Colonic mucosa (tissue), 4 donors: Measurements from ENCODE around the gene CLPTM1L. TPM values are rescaled to one million over a fixed set of nuclear protein-coding genes. Genes with fewer than 3 reads are reported as not detected.

Source experiments
- DNase-seq: peaks from one replicate; pipeline ENCODE4 v3.0.0-alpha.2; 2020
- H3K27ac ChIP-seq: fragments of 200-600 bp; one replicate; pipeline ENCODE4 v1.8.0; 2021
- H3K27me3 ChIP-seq: fragments of 200-600 bp; one replicate; pipeline ENCODE4 v1.8.0; 2021
- H3K36me3 ChIP-seq: fragments of 200-600 bp; one replicate; pipeline ENCODE4 v1.8.0; 2021
- H3K4me1 ChIP-seq: fragments of 200-600 bp; one replicate; pipeline ENCODE4 v1.8.0; 2021; ENCODE audit warnings: mild to moderate bottlenecking
- H3K4me3 ChIP-seq: fragments of 200-600 bp; one replicate; pipeline ENCODE4 v1.8.0; 2021
- H3K9ac ChIP-seq, 2 donors: one replicate each; pipeline ENCODE4 v1.7.0; 2013; ENCODE audit warnings: control low read depth in 2 of 2, low read depth in 2 of 2, low read length in 2 of 2
- H3K9me3 ChIP-seq: fragments of 200-600 bp; one replicate; pipeline ENCODE4 v1.8.0; 2021
- intact Hi-C: fragments of 100-400 bp; cut with DNase I; formaldehyde crosslinking; loops from one replicate; pipeline ENCODE4 v1.14.1; 2022
- total RNA-seq, 2 donors: library from RNA; stranded (reverse); fragmentation: NEBNext Ultra II Directional in 1 of 2; extraction: Animal tissue kit (Norgen Biotek cat#: 25700) in 1 of 2; gene quantifications; one replicate each; pipeline ENCODE4 v1.2.1, GENCODE V29; 2021
- TF ChIP-seq, protein P1 (sequence below): fragments of 200-600 bp; IDR thresholded peaks from one replicate; pipeline ENCODE4 v1.8.0; 2022; ENCODE audit warnings: antibody characterized with exemption, mild to moderate bottlenecking
- donor health status: healthy.
- donor health status: DM: no; HTN: no; CAD: no.
- donor health status: DM: no; HTN: no; CAD: no.

The CLPTM1L gene
- total RNA-seq, 2 donors from 2014 or later = 80.1 to 138 TPM

DNA sequence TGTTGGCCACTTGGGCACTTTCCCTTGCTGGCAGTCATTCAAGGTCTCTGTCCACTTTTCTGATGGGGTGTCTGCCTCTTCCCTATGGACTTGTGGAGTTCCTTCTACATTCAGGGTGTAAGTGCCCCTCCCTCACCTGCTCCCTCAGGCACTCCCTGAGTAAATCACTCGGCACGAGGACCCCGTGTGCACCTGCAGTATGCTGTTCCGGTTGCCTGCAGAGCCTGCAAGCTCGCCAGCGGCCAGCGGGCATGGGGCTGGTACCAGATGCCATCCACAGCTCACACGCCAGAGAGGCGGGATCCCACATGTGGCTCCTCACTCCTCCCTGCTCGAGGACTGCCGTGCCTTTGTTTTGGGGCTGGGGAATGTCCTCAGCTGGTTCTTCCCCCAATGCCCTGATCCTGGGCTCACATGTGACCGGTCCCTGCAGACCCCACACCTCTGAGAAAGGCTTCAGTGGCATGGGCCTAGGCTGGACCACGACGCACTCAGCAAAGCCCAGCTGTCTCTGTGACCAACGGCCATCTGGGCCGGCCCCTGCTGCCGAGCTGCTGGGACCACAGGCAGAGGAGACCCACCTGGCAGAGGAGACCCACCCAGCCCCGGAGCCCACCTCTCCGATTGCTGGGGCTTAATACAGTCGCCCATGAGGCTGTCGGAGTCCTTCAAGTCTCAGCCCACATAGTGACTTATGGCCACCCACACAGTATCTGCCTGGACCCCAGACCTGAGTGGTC, 46.1 kb upstream of the CLPTM1L start:
- no peaks in the 10 kb centered on the region for H3K27me3 ChIP-seq
- TF ChIP-seq, protein P1, sequence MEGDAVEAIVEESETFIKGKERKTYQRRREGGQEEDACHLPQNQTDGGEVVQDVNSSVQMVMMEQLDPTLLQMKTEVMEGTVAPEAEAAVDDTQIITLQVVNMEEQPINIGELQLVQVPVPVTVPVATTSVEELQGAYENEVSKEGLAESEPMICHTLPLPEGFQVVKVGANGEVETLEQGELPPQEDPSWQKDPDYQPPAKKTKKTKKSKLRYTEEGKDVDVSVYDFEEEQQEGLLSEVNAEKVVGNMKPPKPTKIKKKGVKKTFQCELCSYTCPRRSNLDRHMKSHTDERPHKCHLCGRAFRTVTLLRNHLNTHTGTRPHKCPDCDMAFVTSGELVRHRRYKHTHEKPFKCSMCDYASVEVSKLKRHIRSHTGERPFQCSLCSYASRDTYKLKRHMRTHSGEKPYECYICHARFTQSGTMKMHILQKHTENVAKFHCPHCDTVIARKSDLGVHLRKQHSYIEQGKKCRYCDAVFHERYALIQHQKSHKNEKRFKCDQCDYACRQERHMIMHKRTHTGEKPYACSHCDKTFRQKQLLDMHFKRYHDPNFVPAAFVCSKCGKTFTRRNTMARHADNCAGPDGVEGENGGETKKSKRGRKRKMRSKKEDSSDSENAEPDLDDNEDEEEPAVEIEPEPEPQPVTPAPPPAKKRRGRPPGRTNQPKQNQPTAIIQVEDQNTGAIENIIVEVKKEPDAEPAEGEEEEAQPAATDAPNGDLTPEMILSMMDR = no peak
- H3K36me3 ChIP-seq = no peaks in the 10 kb centered on the region
- H3K4me3 ChIP-seq = no peak overlapping the region
- intact Hi-C loops = no loop called here
- H3K9me3 ChIP-seq = no peaks in the 10 kb centered on the region
- H3K4me1 ChIP-seq = peaks cover 4% of the 10 kb centered on the region
- DNase-seq = no peak
- no peak overlapping the region for H3K27ac ChIP-seq
- no peak overlapping the region for H3K9ac ChIP-seq

DNA sequence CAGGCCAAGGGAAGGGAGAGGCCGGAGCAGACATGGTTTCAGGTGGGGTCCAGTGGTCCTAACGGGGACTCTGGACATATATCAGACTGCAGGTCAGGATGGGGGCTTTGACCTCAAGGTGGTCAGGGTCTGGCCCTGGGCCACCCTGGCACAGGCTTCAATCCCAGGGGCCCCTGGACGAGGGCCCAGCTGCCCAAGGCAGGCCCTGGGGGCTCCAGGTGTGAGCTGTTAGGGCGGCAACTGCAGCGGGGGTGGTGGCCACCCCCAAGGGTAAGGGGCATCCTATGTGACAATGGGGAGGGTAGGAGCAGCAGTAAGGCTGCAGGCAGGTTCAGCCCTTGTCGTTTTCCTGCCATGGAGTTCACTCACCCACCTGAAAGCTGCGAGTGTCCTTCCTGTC, 45.4 kb upstream of the CLPTM1L start:
- no peak overlapping the region for H3K4me3 ChIP-seq
- TF ChIP-seq, protein P1 = no peak
- H3K36me3 ChIP-seq = no peaks in the 10 kb centered on the region
- H3K27ac ChIP-seq = no peak overlapping the region
- peaks cover 4% of the 10 kb centered on the region for H3K4me1 ChIP-seq
- no peaks in the 10 kb centered on the region for H3K27me3 ChIP-seq
- intact Hi-C loops = no loop called here
- H3K9ac ChIP-seq = no peak overlapping the region
- no peak for DNase-seq
- H3K9me3 ChIP-seq = no peaks in the 10 kb centered on the region

DNA sequence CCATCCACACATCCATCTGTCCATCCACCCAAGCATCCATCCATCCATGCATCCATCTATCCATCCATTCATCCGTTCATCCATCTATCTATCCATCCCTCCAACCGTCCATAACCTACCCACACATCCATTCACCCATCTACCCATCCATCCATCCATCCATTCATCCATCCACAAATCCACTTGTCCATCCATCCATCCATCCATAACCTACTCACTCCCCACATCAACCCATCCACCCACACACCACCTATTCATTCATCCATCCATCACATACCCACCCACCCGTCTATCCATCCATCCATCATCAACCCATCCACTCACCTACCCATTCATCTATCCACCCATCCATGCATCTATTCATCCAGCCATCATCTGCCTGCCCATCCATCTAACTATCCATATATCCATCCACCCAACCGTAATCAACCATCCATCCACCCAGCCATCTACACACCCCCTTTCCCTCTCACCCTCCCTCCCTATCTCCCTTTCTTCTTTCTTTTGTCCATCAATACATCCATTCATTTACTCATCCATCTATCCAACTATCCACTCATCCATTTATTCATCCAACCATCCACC, 43.6 kb upstream of the CLPTM1L start:
- intact Hi-C loops = no loop called here
- no peaks in the 10 kb centered on the region for H3K27me3 ChIP-seq

DNA sequence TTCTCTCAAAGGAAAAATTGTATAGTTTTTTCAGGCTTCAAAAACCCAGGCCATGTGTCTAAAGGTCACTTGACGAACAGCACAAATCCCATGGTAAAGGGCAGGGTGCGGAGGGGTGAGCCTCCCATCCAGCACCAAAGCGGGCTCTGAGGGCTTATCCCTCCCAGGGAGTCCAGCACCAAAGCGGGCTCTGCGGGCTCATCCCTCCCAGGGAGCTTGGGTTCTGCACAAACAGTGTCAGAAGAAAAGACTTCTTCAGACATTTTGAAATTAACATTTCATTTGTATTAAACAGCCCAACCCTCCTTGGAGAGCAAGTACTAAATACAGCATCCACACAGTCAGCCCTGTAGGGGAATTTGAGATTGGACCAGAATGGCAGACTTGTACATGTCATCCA, 43.0 kb upstream of the CLPTM1L start:
- no peaks in the 10 kb centered on the region for H3K36me3 ChIP-seq
- no peaks in the 10 kb centered on the region for H3K9me3 ChIP-seq
- H3K9ac ChIP-seq = no peak overlapping the region
- DNase-seq = no peak
- peaks cover 4% of the 10 kb centered on the region for H3K4me1 ChIP-seq
- TF ChIP-seq, protein P1 = no peak
- no peaks in the 10 kb centered on the region for H3K27me3 ChIP-seq
- no peak overlapping the region for H3K4me3 ChIP-seq
- H3K27ac ChIP-seq = no peak overlapping the region
- intact Hi-C loops = no loop called here

More for the DNA sequence above, 43.6 kb upstream of the CLPTM1L start:
- H3K4me3 ChIP-seq = no peak overlapping the region
- H3K27ac ChIP-seq = no peak overlapping the region
- peaks cover 4% of the 10 kb centered on the region for H3K4me1 ChIP-seq
- no peaks in the 10 kb centered on the region for H3K9me3 ChIP-seq
- H3K9ac ChIP-seq = no peak overlapping the region
- no peak for DNase-seq
- H3K36me3 ChIP-seq = no peaks in the 10 kb centered on the region
- TF ChIP-seq, protein P1 = no peak

DNA sequence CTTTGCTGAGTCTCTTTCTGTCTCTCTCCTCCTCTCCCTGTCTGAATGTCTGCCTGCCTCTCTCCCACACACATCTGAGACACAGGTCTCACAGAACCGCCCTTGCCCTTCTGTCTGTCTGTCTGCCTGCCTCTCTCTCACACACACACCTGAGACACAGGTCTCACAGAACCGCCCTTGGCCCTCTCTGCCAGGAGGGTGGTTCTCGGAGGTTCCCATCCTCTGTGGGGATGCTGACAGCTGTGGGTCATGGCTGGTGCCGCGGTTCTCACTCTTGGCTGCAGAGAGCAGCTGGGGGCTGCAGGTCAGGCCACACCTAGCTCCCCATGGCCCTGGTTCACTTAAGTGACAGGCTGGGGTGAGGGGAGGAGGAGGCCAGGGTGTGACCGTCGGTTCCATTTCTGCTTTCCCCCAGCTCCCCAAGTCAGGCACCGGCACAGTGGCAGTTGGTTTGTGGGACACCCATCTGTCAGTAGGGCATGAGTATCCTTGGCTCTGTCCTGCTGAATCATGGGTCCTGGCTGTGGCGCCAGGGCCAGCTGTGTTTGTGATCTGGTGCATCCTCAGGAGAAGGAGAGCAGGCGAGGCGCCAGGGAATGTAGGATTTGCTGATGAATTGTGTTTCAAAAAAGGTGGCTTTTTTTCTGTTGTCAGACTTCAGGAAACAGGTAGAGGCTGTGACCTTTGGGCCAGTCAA, 42.3 kb upstream of the CLPTM1L start:
- no peak overlapping the region for H3K27ac ChIP-seq
- H3K4me3 ChIP-seq = no peak overlapping the region
- TF ChIP-seq, protein P1 = no peak
- H3K9ac ChIP-seq = no peak overlapping the region
- no peak for DNase-seq
- H3K9me3 ChIP-seq = no peaks in the 10 kb centered on the region
- intact Hi-C loops = no loop called here
- peaks cover 4% of the 10 kb centered on the region for H3K4me1 ChIP-seq
- no peaks in the 10 kb centered on the region for H3K27me3 ChIP-seq
- H3K36me3 ChIP-seq = no peaks in the 10 kb centered on the region
